Measurements from ENCODE around the gene RUNX3.

Gene RUNX3

DNA sequence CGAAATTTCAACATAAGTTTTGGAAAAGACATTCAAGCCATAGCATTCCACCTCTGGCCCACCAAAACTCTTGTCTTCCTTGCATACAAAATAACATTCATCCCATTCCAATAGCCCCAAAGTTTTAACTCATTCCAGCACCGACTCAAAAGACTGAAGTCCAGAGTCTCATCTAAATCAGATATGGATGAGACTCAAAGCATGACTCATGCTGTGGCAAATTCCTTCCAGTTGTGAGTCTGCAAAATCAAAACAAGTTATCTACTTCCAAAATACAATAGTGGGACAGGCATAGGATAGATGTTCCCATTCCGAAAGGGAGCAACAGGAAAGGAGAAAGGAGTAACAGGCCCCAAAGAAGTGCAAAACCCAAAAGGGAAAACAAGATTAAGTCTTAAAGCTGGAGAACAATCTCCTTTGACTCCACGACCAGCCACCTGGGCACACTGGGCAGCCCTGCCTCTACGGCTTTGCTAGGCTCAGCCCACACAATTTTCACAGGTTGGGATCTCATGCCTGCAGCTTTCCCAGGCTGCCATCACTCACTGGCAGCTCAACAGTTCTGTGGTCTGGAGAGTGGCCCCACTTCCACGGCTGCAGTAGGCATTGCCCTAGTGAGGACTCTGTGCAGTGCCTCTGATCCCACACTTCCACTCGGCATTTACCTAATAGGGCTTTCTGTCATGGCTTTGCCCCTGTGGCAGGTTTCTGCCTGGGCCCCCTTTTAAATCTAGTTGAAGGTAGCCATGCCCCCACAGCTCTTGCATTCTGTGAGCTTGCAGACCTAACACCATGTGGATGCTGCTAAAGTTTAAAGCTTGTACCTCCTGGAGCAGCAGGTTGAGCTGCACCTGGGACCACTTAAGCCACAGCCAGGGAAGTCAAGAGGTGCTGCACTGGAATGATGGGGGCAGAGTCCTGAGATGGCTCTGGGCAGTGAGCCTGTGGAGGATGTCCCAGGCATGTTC, 51.0 kb downstream of the RUNX3 start:
- no peak for DNase-seq

DNA sequence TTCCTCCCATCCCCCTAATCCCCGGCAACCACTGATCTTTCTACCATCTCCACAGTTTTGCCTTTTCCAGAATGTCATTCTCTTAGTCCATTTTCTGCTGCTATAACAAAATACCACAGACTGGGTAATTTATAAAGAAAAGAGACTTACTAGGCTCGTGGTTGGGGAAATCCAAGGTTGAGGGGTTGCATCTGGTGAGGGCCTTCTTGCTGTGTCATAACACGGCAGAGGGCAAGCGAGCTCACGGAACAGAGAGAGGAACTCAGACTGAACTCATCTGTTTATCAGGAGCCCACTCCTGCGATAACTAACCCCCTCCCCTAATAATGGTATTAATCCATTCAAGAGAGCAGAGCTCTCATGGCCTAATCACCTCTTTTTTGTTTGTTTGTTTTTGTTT, 52.0 kb downstream of the RUNX3 start:
- no peak for DNase-seq

DNA sequence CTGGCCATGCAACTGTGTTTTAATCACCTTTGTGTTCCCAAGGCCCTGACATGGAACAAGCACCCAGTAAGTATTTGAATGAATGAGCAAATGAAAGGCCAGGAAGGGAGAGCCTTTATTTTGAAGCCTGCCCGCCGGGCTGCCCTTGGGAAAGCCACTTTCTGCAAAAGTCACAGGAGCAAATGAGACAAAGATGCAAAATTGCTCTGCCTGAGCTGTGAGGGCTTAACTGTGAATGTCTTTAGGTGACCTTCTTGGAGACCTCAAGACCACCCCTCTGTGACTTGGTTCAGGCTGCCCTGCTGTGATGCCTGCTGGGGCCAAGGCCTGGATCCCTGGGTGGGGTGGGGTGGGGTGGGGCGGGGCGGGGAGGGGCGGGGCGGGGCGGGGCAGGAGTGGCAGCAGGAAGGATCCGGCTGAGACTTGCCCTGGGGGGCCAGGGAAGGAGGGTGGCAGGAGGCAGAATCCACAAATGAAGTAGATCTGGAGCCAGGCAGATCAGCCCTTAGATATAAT, 54.0 kb downstream of the RUNX3 start:
- DNase-seq, result no peak

DNA sequence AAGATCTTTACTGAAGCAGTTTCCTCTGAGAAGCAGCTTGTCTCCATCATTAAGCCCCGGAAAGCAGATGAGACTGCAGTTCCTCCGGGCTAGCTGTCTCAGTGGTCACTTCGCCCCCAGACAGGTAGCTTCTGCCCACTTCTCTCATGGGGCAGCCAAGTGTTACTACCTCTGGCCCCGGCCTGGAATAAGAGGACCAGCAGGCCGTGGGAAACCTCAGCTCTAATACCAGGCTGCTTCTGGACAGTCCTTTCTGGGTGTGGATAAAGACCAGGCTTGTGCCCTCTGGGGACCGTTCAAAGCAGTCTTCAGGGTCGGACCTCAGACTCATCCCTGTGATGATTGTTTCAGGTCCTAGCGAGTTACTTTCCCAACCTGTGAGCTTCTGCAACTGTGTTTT, 54.8 kb downstream of the RUNX3 start:
- no peak for DNase-seq

DNA sequence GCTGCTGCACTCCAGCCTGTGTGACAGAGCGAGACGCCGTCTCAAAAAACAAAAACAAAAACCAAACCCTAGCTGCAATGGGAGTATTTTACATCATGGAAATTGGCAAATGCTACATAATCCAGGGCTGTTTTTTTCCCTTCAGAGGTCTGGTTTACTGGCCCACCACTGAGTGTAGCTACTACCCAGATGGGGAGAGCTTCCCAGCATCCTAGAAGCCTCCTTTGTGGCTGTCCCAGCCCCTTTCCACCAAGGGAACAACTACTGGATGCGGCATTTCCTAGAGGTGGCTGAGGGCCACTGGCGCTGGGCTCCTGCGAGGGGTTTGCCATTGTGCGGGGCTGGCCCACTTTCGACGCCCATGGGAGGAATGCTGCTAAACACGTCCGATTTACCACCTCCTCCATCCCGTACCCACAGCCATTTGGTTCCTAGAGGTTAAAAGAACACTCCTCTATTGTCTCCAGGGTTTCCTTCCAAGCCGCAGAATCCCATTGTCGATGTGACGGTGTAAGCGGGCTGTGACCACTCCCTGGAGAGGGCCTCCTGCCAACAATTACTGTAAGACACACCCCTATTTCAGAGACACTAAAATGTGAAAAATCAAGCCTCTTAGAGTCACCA, 55.4 kb downstream of the RUNX3 start:
- no peak for DNase-seq

DNA sequence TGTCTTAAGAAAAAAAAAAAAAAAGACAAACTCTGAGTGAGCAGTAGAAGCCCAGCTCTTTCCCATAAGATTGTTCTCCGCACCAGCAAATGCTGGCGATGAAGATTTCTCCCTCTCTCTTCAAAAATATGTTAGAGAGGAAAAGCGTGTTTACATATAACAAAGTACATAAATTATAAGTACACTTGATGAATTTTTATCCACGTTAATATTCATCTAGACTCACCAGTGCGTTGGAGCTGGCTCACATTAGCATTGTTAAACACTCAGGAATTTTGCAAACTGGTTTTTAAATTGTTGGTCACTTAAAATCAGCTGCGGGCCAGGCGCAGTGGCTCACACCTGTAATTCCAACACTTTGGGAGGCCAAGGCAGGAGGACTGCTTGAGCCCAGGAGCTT, 56.0 kb downstream of the RUNX3 start:
- no peak for DNase-seq

DNA sequence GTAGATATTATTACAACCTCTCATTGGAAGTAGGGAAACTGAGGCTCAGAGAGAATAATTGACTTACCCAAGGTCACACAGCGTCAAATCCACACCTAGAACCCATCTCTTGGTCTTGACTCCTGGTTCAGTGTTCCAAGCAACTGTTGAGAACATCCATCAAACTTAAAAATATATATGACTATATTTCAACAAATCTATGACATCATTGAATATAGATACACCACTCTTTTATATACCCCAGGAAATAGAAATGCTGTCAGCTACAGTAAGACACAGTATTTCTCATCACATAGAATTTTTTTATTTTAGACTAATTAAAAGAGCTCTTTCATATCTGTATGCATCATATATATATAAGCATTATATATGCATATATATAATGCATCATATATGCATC, 56.9 kb downstream of the RUNX3 start:
- DNase-seq, result no peak

DNA sequence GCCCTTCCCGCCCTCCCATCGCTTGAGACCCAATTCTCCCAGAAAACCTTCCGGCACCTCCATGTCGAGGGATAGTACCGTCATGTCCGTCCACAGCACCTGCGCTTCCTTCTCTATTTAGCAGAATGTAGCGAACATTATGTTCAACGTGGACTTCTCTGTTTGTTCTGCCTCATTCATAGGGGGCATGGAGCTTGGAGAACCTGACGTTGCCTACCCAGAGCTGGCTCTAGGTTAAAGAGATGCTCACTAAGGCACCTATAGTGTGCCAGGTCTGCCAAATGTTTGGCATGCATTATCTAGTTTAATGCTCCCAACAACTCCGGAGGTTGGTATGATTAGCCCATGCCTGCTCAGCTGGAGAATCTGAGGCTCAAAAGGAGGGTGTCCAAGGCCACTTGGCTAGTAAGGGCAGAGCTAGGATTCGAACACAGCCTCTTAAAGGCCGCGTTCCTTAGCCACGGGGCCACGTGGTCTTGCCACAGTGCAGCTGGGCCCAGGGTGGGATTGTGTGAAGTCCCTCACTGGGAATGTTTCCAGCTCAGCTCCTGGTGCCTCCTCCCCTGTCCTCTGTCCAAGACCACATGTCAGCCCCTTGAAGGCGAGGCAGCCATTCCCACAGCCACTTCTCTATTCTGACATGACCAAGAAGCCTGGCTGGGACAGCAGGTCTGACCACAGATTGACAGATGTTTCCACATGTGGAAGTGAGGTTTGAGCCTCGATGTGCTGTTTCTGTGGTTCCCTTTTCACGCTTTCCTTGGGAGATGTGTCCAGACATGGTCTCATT, 57.8 kb downstream of the RUNX3 start:
- DNase-seq, result no peak

DNA sequence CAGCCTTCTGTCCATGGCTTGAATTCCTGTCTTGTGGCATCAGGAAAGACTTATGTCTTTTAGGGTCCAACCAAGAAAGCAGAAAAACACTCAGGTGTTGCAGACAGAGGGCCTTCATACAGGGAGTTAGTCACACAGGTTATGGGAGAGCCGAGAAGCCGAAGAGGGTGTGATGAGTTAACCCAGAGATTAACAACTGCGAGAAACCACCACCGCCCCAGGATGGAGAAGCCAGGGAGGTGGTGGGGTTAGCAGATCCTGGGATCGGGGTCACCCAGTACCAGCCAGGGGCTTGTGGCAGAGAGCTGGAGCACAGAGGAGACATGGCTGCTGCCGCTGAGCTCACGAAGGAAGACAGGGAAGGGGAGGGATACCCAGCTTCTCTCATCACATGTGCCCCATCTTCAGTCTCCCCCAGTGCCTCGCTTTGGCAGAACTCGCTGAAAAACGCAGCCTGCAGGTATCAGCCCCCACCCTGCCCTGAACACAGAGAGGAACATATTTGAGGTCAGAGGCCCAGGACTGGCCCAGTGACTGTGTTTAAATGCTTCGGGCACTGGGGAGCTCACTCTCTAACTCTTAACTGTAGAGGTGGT, 58.7 kb downstream of the RUNX3 start:
- no peak for DNase-seq

DNA sequence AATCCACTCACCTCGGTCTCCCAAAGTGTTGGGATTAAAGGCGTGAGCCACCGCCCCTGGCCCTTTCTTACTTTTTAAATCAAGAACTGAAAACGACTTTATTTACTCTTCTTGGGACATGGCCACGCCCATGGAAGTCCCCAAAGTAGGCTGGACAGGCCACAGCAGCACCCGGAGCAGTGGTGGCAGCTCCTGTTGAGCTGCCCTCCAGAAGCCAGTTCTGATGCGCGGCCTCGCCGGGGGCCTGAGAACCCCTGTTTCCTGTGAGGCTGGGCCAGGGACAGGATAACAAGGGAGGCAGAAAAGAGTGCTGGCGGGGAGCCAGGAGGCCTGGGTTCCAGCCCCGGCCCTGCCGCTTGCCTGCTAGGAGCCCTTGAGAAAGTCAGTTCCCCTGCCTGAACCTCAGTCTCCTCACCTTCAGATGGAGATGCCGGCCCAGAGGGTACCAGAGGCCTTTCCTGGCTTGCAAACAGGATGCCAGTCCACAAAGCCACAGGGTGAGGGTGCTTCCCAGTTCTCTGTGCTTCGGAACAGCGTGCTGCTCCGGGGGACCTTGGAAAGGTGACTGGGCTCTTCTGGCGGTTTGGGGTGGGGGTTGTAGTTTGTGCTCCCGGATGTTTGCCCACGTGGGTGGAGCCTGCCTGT, 59.4 kb downstream of the RUNX3 start:
- DNase-seq, result no peak

DNA sequence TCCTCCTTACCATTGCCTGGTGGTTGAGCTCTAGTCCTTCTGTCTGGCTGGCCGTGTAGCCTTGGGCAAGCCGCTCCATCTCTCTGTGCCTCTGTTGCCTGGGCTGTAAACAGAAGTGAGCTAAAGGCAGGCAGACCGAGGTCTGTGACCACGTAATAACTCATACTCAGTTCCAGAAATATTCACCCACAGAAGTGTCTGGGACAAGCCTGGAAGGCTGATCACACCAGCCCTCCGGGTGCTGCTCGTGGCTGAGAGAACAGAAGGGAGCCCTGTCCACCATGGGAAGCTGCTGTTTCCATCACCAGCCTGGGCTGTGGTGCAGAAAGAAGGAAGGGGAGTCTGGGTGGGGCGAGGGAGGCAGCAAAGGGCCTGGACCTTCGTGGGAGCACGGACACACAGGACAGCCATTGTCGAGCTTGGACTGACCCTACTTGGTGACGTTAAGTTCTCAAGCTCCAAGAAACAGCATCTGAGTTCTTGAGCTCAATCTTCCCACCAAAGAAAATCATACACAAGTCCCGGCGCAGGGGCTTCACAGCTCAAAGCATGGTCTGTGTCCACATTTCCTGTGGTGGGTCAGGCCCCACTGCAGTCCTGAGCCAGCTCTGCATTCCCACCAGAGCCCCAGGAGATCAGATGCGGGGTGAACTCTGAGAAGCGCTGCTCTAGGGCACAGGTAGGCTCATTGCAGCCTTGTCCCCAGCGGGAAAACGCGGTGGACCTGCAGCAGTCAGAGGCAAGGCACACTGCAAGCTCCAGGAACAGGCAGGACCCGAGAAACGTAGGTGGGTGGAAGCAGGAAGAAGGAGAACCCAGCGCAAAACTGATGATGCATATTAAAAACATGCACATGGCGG, 61.8 kb downstream of the RUNX3 start:
- DNase-seq, result no peak

DNA sequence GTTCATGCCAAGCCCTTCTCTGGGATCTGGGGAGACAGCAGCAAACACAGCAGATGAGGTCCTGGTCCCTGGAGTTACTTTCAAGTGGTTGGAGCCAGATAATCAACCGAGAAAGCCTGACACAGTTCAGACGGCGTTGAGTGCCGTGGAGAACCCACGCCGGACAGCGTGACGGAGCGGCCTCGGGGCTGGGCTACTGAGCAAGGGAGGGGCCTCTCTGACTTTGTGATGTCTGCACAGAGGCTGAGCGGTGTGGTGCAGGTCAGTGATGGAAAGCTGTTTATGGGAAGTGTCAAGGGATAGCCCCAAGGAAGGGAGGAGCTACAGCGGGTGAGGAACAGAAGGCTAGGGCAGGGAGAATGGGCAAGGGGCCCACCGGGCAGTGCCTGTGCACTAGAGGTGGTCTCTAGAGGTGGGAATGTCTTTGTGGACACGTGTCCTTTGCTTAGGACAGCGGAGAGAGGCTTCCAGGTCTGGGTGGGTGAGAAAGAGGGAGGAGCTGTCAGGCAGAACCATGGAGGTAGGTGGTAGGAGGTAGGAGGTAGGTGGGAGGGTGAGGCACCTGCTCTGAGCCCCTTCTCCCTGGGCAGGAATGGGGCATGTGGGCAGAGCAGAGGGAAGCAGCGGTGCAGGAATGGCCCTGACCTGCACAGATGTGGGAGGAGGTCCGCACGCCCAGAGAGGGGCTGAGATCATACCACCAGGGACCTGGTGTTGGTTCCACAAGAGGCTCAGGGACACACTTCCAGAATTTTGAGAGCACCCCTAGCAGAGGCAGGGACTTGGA, 62.8 kb downstream of the RUNX3 start:
- no peak for DNase-seq

DNA sequence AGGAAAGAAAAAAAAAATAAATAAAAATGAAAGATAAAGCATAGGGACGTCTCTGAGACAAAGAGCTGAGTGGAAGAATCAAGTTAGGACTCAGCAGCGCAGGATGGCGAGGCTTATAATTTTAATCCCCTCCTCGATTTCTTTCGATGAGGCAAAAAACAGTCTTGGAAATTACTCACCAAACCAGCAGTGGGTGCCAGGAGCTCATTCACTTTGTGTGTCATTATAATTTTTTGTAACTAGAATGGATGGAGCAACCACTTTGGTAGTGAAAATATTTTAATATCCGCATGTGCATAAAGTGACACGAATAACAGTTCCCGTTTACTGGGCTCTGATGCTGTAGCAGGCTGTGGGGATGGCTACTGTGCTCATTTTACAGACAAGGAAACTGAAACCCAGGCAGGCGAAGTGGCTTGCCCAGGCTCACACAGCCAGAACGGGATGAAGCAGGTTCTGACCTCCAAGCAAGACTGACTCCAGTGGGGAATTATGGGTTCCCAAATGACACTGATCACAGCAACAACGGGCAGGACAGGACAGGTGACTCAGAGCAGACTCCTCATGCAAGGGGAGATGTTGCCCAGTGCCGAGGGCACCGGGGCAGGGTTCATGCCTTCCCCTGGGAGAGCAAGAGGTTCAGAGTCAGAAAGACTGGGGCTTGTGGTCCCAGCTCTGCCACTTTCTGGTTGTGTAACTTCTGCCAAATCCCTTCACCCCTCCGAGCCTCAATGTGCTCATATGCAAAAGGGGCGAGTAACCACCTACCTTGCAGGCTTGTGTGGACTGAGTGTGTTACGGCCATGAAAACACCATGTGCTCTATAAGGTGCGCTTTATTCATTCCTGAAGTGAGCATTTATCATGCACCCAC, 63.6 kb downstream of the RUNX3 start:
- DNase-seq, result no peak

DNA sequence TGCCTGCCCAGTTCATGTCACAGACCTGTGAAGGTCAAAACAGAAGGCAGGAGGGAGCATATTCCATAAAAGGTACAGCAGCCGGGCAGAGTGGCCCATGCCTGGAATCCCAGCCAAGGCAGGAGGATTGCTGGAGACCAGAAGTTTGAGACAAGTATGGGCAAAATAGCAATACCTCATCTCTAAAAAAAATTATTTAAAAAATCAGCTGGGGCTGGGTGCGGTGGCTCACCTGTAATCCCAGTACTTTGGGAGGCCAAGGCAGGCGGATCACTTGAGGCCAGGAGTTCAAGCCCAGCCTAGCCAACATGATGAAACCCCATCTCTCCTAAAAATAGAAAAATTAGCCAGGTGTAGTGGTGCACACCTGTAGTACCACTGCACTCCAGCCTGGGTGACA, 64.5 kb downstream of the RUNX3 start:
- DNase-seq, result no peak

DNA sequence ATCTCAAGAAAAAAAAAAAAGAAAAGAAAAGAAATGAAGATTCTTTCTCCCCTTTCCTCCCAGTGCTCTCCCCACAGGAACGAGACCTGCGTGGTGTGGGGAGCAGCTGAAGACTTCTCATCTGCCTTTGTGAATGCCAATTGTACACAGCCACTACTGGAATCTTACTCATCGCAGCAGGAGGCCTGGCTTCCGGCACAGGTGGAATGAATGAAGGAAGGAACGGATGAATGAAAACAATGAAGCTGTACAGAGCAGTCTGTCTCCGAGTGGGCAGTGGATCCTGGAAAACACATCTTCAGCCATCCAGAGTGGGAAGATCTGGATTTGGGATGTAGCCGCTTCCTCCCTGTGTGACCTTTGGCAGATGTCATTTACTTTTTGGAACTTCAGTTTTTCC, 64.9 kb downstream of the RUNX3 start:
- no peak for DNase-seq

DNA sequence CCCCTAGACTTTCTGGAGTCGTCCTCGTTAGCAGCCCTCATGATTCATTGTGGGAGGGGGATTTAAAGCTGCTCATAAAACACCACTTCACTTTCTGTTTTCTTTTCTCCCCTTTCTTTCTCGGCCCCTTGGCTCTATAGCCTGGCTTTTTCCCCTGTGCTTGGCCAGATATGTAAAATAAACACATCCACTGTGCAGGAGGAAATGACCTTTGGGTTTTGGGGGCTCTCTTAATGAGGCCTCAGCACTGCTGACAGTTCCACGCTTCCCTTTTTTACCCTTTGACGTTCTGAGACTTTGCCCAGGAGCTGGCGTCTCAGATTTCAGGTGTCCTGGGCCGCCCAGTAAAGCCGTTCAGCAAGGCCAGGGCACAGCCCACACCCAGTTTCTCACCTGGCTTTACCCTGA, 65.7 kb downstream of the RUNX3 start:
- DNase-seq, result no peak

DNA sequence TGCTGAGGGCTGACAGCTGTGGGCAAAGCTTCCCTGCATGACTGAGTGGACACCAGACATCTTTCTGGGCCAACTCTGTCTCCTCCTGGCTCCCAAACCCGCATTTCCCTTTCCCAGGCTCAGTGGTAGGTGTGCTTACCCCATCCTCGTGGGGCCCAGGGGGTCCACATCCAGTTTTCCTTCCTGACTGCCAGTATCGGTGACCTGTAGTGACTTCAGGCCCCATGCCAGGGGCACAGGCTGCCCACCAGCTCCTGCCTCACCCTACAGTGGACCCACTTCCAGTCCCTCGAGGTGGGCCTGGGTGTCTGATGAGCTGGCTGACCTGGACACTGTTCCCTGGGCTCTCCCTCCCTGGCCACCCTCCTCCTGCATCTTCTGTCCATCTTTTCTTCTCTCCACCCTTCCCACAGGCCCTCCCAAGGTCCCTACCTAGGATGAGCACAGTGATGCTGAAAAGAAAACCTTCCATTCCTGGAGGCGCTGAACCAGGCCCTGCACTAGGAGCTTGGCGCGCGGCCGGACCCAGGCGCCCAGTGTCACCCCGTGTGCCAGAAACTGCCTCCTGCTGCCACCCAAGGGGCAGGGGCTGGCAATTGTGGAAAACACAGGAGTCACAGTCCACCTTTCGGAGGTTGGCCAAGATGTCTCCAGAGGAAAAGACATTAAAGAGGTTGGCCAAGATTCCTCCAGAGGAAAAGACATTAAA, 67.1 kb downstream of the RUNX3 start:
- DNase-seq, result no peak

DNA sequence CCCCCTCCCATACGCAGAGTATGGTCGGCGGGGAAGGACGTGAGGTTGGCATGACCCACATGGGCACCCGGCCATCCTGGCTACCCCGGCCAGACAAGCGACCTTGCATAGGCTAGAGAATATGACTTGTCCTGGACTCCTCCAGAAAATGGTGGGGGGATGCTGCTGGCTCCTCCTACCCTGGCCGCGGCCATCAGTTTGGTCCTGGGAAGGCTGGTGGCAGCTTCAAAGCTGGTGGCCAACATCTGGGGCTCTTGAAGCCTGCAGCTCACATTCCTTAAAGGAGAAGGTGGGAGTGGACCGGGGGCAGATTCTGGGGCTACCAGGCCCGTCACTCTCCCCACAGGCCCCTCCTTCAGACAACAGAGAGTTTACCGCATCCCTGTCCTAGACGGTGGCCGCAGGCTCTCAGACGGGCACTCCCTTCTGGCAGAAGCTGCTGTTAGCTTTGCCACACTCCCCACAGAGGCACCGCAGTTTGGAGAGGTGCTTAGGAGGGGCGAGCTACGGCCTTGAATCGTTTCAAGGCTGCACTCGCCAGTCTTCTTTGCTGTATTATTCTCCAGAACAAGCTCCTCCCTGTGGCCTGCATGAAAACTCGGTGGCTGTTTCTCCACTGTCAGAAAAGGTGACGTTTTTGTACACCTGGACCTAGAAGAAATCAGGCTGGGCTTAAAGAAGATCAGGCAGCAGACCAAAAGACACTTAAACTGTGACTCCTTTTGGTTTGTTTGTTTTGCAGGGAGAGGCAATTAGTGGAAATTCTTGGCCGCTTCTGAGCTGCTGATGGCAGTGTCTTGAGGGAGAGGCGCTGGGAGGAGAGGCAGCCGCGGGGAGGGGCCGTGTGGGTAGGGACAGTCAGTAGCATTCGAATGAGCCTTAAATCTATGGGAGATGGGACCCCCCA, 68.0 kb downstream of the RUNX3 start:
- no peak for DNase-seq
